GM10266 (cell line): ENCODE measurements around the gene CIZ1.

Experiments
- DNase-seq: peaks from one replicate; pipeline ENCODE4 v3.0.0; 2012; ENCODE audit errors: extremely low spot score
- CTCF ChIP-seq: IDR thresholded peaks from 2 replicates; pipeline ENCODE4 v1.5.1; 2012; ENCODE audit warnings: mild to moderate bottlenecking, low read depth; ENCODE audit not compliant: control insufficient read depth, insufficient read depth; ENCODE audit errors: missing control alignments

The CIZ1 gene

GRCh38 chr9:128218172-128218517, 26.8 kb upstream of the CIZ1 start:
- TF ChIP-seq CTCF: no peak
- no peak for DNase-seq

- no peak for DNase-seq
- TF ChIP-seq CTCF: no peak
Measured at GRCh38 chr9:128216781-128217553, 25.6 kb upstream of the CIZ1 start.

GRCh38 chr9:128215491-128216409, 24.4 kb upstream of the CIZ1 start:
- no peak for TF ChIP-seq CTCF
- peak; percentile 53 for DNase-seq

- no peak for TF ChIP-seq CTCF
- no peak for DNase-seq
Measured at GRCh38 chr9:128214571-128215490, 23.5 kb upstream of the CIZ1 start.

GRCh38 chr9:128213746-128214497, 22.6 kb upstream of the CIZ1 start:
- DNase-seq: no peak
- no peak for TF ChIP-seq CTCF

GRCh38 chr9:128211981-128212281, 20.6 kb upstream of the CIZ1 start:
- TF ChIP-seq CTCF: no peak
- DNase-seq: no peak
